GM12892 (cell line): ENCODE data around the gene RBFOX2.
"Not testable (repeated sequence)": the region's sequence is repeated elsewhere in the genome, so short reads cannot be mapped to it uniquely, and the experiment has no call there.

Experiments
- DNase-seq: peaks from one replicate; pipeline ENCODE4 v3.0.0; 2011; ENCODE audit not compliant: insufficient read length
- FAIRE-seq: peaks from 2 replicates; lab custom pipeline; 2011; peaks lifted over from hg19 to GRCh38; lab: Jason Lieb, UNC
- POLR2A ChIP-seq: IDR thresholded peaks from 2 replicates; pipeline ENCODE4 v1.6.1; 2011; ENCODE audit warnings: low read depth, low read length, control low read depth
- POLR2AphosphoS5 ChIP-seq: IDR thresholded peaks from 2 replicates; pipeline ENCODE4 v1.6.1; 2011; ENCODE audit warnings: low read depth, low read length, control low read depth
- TAF1 ChIP-seq: IDR thresholded peaks from 2 replicates; pipeline ENCODE4 v1.6.1; 2011; ENCODE audit warnings: low read depth, mild to moderate bottlenecking, control low read depth, low read length, borderline replicate concordance

RBFOX2 gene

DNA sequence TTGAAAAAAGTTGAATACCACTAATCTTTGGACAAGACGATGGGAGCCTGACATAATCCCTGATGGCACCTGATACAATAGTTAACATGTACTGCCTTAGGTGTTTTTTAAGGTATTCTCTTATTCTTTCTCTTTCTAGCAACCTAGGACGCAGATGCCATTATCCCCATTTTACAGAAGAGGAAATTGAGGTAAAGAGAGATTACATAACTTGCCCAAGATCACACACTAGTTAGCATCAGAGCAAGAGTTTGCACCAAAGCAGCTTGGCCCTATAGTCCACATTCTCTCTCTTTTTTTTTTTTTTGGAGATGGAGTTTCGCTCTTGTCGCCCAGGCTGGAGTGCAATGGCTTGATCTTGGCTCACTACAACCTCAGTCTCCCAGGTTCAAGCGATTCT is 35.7 kb upstream of the RBFOX2 start:
- no peak for FAIRE-seq
- no peak for DNase-seq
- TF ChIP-seq TAF1 (no peak), POLR2A (no peak), POLR2AphosphoS5 (no peak)

DNA sequence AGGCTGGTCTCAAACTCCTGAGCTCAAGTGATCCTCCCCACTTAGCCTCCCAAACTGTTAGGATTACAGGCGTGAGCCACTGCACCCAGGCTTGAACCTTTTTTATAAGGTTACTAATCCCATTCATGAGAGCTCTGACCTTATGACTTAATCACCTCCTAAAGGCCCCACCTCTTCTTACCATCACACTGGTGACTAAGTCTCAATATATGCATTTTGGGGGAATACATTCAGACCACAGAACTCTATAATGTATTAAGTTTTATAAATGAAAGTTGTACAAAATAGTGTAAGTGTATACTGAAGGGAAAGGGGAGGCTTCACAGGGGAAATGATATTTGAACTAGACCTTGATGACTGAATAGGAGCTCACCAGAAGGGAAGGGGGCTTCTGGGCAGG is 28.4 kb upstream of the RBFOX2 start:
- no peak for DNase-seq
- TF ChIP-seq POLR2A: no peak
- no peak for TF ChIP-seq POLR2AphosphoS5
- TF ChIP-seq TAF1: no peak

DNA sequence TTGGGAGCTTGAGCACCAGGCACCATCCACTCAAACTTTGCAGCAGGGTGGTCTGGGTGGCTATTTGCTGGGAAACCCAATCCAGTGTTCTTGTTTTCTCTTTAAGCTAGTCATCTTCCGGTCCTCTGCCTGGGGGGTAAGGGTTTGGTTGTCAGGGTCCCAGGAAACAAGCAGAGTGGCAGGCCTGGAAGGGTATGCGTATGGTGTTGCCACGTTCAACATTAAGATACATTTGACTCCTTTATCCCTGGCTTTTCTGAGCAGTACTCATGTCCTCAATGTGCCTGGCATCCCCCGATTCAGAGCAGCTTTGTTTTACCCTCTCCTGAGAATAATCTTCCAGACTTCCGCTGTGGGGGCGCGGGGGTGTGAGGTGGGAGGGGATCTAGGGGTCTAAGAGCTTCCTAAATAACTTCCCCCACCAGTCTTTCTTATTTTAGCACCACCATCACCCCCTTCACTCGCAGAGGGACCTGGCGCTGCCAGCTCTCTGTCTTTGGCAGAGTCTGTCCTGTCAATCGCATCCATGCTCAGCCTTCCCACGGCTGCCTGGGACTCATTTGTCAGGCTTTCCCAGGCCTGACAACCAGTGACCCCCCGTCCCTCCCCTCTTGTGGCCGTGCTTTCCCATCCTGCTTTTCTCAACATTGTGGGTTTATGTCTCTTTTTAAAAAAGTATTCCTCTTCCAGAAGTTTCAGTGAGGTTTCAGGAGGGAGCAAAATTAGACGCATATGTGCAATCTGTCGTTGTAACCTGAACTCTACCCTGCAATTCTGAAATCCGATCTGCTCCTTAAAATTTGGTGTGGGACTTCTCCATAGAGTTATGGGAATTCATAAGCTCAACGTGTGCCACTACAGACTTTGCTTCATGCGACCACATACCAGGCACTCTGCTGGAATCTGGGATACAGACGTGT is 27.0 kb upstream of the RBFOX2 start:
- FAIRE-seq: no peak
- DNase-seq: no peak
- no peak for TF ChIP-seq POLR2A
- TF ChIP-seq POLR2AphosphoS5: no peak
- no peak for TF ChIP-seq TAF1

More for the DNA sequence above, 28.4 kb upstream of the RBFOX2 start:
- FAIRE-seq: no peak

DNA sequence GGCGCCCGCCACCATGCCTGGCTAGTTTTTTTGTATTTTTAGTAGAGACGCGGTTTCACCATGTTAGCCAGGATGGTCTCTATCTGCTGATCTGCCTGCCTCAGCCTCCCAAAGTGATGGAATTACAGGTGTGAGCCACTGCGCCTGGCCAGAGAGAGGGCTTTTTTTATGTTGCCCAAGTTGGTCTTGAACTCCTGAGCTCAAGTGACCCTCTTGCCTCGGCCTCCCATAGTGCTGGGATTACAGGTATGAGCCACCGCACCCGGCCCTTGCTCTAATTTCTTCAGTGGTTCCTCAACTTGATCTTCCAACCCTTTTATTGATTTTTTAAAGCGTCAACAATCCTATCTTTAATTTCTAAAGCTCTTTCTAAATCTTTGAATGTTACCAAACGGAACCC is 25.8 kb upstream of the RBFOX2 start:
- not testable (repeated sequence) for DNase-seq, FAIRE-seq

DNA sequence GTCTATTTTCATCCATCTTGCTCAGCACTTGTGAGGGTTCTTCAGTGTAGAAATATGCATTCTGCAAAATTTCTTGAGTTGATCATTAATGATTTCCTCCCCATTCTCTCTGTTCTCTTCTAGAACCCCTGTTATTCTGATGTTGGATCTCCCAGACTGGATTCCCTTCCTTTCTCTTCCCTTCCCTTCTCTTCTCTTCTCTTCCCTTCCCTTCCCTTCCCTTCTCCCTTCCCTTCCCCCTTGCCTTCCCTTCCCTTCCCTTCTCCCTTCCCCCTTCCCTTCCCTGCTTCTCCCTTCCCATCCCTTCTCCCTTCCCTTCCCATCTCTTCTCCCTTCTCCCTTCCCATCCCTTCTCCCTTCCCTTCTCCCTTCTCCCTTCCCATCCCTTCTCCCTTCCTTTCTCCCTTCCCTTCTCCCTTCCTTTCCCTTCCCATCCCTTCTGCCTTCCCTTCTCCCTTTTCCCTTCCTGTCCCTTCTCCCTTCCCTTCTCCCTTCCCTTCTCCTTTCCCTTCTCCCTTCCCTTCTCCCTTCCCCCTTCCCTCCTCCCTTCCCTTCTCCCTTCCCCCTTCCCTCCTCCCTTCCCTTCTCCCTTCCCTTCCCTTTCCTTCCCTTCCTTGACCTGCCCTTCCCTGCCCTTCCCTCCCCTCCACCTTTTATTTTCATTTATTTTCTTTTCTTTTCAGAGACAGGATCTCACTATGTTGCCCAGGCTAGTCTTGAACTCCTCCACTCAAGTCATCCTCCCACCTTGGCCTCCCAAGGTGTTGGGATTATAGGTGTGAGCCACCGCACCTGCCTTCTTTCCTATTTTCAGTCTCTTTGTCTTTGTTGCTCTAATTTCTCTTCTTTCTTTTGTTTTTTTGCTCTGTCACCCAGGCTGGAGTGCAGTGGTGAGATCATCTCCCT is 24.9 kb upstream of the RBFOX2 start:
- TF ChIP-seq TAF1 (no peak), POLR2AphosphoS5 (no peak), POLR2A (no peak)
- FAIRE-seq (no peak), DNase-seq (no peak)

DNA sequence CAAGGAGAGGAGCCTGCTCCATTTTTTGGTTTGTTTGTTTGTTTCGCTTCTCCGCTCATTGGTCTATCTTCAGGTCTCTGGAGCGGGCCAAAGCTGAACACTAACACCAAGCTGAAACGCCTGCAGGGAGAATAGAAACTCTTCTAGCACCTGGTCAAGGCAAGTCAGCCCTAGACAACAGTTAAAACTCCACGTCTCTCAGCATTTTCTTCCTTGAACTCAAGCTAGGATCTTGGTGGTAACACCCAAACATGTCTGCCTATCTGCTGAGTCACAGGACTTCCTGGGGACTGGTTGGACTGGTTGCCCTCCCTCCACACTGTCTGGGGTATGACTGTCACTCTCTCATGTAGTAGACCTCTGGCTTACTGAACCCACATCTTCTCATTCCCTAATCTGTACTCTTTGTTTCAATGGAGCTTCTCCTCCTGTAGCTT is 23.9 kb upstream of the RBFOX2 start:
- DNase-seq (no peak), FAIRE-seq (peak; percentile 42)
- no peak for TF ChIP-seq POLR2A
- no peak for TF ChIP-seq TAF1

DNA sequence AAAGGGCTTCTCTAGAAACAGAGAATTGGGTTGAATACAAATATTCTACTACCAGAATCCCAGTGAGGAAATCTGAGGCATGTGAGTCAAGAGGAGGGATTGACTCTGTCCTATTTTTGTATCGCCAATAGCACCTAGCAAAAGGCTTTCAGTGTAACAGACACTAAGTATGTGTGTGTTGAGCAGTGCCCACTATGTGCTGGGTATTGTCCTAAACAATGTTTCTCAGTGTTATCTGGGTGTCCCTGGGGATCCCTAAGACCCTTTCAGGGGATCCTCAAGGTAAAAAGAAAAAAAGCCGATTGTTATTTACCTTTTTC is 21.0 kb upstream of the RBFOX2 start:
- DNase-seq: no peak
- no peak for FAIRE-seq
- TF ChIP-seq POLR2AphosphoS5 (no peak), POLR2A (no peak), TAF1 (no peak)

DNA sequence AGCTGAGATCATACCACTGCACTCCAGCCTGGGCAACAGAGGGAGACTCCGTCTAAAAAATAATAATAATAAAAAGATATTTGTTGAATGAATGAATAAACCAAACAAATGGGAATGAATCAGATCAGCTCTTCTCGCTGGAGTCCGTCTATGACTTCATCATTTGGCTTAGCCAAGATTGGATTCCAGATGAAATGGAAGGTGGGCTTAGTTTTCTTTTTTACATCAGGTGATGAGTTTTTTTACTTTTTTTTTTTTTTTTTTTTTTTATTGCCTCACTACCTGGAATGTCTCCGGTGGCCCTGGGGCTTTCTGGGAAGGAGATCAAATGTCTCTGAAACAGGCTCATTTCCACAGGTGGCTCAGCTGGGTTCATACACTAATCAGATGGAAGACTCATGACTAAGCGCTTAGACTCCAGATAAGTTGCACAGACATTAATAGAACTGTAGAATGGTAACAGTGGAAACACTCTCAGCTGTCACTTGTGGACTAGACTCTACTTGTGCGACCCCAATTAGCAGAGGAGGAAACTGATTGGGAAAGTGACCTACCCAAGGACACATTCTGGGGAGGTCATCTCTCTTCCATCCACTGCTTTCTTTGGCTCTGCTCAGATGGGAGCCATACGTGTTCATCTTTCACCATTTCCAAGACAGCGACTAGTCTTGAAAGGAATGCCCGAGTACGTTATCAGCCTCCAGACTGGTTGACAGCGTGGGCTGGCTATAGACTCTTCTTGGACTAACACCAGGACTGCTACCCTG is 20.5 kb upstream of the RBFOX2 start:
- FAIRE-seq (no peak), DNase-seq (no peak)
- no peak for TF ChIP-seq TAF1
- TF ChIP-seq POLR2A: no peak
- TF ChIP-seq POLR2AphosphoS5: no peak

DNA sequence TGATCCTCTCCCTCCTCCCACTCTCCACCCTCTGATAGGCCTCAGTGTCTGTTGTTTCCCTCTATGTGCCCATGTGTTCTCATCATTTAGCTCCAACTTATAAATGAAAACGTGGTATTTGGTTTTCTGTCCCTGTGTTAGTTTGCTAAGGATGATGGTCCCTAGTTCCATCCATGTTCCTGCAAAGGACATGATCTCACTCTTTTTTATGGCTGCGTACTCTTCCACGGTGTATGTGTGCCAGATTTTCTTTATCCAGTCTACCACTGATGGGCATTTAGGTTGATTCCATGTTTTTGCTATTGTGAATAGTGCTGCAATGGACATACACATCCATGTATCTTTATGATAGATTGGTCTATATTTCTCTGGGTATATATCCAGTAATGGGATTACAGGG is 15.9 kb upstream of the RBFOX2 start:
- not testable (repeated sequence) for DNase-seq, FAIRE-seq

DNA sequence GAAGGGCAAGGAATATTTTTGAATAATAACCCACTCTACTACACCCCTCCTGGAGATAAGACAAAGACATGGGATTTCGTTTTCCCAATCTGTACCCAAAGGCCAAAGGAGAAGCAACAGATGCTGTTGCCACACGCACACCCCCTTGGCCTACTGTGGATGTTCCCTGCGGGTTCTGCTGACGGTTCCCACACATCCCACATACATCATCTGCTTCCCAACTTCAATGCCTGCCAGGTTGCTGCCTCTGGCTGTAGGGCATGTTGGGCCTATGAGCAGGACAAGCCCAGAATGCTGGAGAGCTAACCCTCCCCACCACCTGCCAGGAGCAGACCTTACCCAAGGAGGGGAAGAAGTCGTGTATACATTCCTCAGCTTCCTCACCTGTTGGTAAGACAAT is 13.6 kb upstream of the RBFOX2 start:
- no peak for FAIRE-seq
- TF ChIP-seq TAF1 (no peak), POLR2AphosphoS5 (no peak), POLR2A (no peak)
- DNase-seq: no peak

DNA sequence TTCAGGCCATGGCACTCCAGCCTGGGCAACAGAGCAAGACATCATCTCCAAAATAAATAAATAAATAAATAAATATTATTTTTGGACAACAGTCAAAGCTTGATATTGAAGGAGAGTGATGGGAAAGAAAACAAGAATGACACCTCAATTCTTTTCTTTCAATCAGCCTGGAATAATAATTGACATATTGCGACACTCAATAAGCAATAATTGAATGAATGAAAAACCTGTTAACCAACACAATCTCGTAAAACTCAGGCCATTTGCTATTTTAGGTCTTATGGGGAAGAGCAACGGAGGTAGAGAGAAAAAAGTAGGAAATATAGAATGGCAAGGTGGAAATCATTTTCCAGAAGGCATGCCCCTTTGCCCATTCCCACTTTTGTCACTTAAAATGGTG is 10.5 kb upstream of the RBFOX2 start:
- FAIRE-seq: no peak
- TF ChIP-seq POLR2AphosphoS5: no peak
- no peak for TF ChIP-seq POLR2A
- no peak for TF ChIP-seq TAF1
- no peak for DNase-seq

DNA sequence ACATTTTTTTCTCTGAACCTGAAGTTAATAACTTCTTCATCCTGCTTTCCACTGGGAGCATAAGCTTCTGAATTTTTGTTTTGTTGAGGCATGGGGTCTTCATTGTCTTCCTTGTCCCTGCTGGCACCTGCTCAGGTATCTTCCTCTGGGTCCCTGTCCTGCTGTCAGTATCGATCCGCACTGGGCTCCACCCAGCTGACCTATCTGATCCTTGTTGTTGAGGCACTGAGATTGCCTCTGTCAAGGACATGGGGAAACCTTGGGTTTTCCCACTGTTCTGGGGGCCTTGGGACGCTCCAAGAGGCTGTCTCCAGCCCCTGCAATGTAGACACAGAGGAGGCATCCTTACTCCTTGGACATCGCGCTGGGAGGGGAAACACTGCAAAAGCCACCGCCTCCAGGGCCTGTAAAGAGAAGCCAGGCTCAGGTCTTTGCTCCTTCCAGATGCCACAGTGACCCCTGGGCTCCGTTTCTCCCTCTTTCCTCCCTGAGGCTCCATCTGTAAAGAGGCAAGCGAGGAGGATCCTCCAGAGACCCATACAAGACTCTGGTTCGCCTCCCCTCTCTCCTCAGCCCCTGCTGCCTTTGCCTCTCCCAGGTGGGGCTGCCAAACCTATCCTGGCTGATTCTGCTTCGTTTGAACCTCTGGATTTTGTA is 8.6 kb upstream of the RBFOX2 start:
- DNase-seq: no peak
- TF ChIP-seq TAF1 (no peak), POLR2A (no peak), POLR2AphosphoS5 (no peak)
- no peak for FAIRE-seq
